ENCODE results near the gene ARHGAP15. TPM values are rescaled to one million over a fixed set of nuclear protein-coding genes. Genes with fewer than 3 reads are reported as not detected.

ARHGAP15 gene
- 0.34 TPM in 1 of 2 replicates, not detected in the other for polyA plus RNA-seq (2011; rRNA removed)
- not detected in 2 replicates for polyA plus RNA-seq (2012; cell fraction: cytosol; rRNA removed)
- not detected in 2 replicates for polyA plus RNA-seq (2012; cell fraction: nucleus; rRNA removed)
- not detected in 3 replicates for polyA plus RNA-seq (2017; fragmentation: RNase III; extraction: RNeasy Plus Mini Kit Qiagen cat#74134 plus additional on column Dnase treatment)
- not detected in 2 replicates for polyA minus RNA-seq (2011; rRNA and poly(A)+ RNA removed)

GRCh38 chr2:143128681-143129580 lies at the start of gene ARHGAP15:
ARHGAP15 (plus strand) TSS chr2:143129419.
- Histone ChIP-seq H3K9me3 (no peaks in the 10 kb centered on the region), H3K4me3 (no peak within 1 kb of the TSS), H3K27ac (no peak within 1 kb of the TSS), H3K4me2 (no peak within 1 kb of the TSS), H3K4me1 (no peaks in the 10 kb centered on the region)
- ChIA-PET CTCF (no interaction called here), POLR2A (no interaction called here)
- FAIRE-seq = no peak
- WGBS (ENCODE audit: missing lambda C conversion rate) = 43% methylated on average over 13 of the region's 13 CpGs
- ATAC-seq = no peak
- no peak for DNase-seq (ENCODE audit: low read depth in 1 of 2, low spot score in 1 of 2)
- TF ChIP-seq HOXA7 (CRISPR knock-in tag; IDR thresholded peaks at IDR 0.05) (no peak), MYC (IDR thresholded peaks at IDR 0.05; ENCODE audit: borderline replicate concordance, low read length) (no peak), CHD4 (IDR thresholded peaks at IDR 0.05; ENCODE audit: borderline replicate concordance) (no peak), TFCP2L1 (CRISPR knock-in tag; IDR thresholded peaks at IDR 0.05) (no peak), EHMT2 (IDR thresholded peaks at IDR 0.05; ENCODE audit: low read depth) (no peak)

DNA sequence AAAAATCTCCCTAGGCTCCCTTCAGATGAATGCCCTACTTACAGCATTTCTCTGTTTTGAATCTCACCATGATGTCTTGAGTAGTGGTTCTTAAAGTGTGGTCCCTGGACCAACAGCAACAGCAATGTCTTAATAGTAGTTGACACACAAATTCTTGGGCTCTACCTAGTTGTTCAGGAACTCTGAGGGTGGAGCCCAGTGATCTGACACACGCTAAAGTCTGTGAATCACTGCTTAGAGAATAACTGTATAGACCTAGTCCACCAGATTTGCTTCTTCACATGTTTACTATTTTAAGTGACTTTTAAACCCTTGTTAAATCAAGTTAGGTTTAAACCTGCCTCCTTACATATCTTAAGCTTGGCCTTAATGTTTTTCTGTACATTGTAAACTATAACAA lies 47.6 kb upstream of the ARHGAP15 start:
- ChIA-PET POLR2A (no interaction called here), CTCF (interaction anchor here (2.5 kb wide), 1 partner anchor 47 kb away, joined by 8 read pairs; no protein-coding TSS in a partner anchor)
- TF ChIP-seq GATA3 (IDR thresholded peaks at IDR 0.05; ENCODE audit: borderline replicate concordance) = no peak
- TF ChIP-seq FOXS1 (CRISPR knock-in tag; IDR thresholded peaks at IDR 0.05) = no peak
- TF ChIP-seq MYC (IDR thresholded peaks at IDR 0.05; ENCODE audit: borderline replicate concordance, low read length) = no peak
- no peak for TF ChIP-seq FOSB (CRISPR knock-in tag; IDR thresholded peaks at IDR 0.05)
- TF ChIP-seq CEBPB (IDR thresholded peaks at IDR 0.05) = no peak
- TF ChIP-seq CBX8 (IDR thresholded peaks at IDR 0.05) = no peak
- TF ChIP-seq, protein P1, sequence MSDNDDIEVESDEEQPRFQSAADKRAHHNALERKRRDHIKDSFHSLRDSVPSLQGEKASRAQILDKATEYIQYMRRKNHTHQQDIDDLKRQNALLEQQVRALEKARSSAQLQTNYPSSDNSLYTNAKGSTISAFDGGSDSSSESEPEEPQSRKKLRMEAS (IDR thresholded peaks at IDR 0.05) = no peak
- TF ChIP-seq SREBF2 (IDR thresholded peaks at IDR 0.05) = no peak
- no peak for TF ChIP-seq JUN (IDR thresholded peaks at IDR 0.05)
- TF ChIP-seq RFX5 (IDR thresholded peaks at IDR 0.05) = no peak
- TF ChIP-seq REST (IDR thresholded peaks at IDR 0.05) = no peak
- TF ChIP-seq CHD4 (IDR thresholded peaks at IDR 0.05; ENCODE audit: borderline replicate concordance) = no peak
- TF ChIP-seq HDAC2 (IDR thresholded peaks at IDR 0.05) = no peak
- no peak for TF ChIP-seq FOSL2 (IDR thresholded peaks at IDR 0.05)
- TF ChIP-seq FOSL2 (CRISPR knock-in tag; IDR thresholded peaks at IDR 0.05) = no peak
- TF ChIP-seq CBX2 (IDR thresholded peaks at IDR 0.05; ENCODE audit: borderline replicate concordance, low read depth) = no peak
- no peak for TF ChIP-seq USF2 (IDR thresholded peaks at IDR 0.05)
- TF ChIP-seq MAZ (IDR thresholded peaks at IDR 0.05; ENCODE audit: borderline replicate concordance, low read depth, low read length) = no peak
- TF ChIP-seq ZSCAN20 (CRISPR knock-in tag; IDR thresholded peaks at IDR 0.05) = no peak
- TF ChIP-seq KDM1A (IDR thresholded peaks at IDR 0.05; ENCODE audit: low read depth) = no peak
- FAIRE-seq (no peak), DNase-seq (ENCODE audit: low read depth in 1 of 2, low spot score in 1 of 2) (no peak), ATAC-seq (no peak)
- Histone ChIP-seq H3K4me2 (no peak overlapping the region), H3K4me3 (no peak overlapping the region), H3K4me1 (no peaks in the 10 kb centered on the region), H3K27ac (no peak overlapping the region), H3K9me3 (no peaks in the 10 kb centered on the region)
- WGBS (ENCODE audit: missing lambda C conversion rate) = 9% methylated on average over 1 of the region's 1 CpG

All from A549 (cell line).